LNCaP clone FGC (cell line): ENCODE data around the gene BDKRB2.

ENCODE experiments used
- DNase-seq: peaks from one replicate; pipeline ENCODE4 v3.0.0-alpha.2; 2011; ENCODE audit warnings: low read depth
- H3K4me3 ChIP-seq: 2 replicates; pipeline ENCODE4 v1.5.1; 2011; ENCODE audit warnings: mild to moderate bottlenecking, low read depth, low read length, control low read depth
- CTCF ChIP-seq: IDR thresholded peaks from 2 replicates; pipeline ENCODE4 v1.5.1; 2012; ENCODE audit warnings: mild to moderate bottlenecking; ENCODE audit not compliant: control insufficient read depth, insufficient read depth; ENCODE audit errors: extremely low read depth

The BDKRB2 gene

GRCh38 chr14:96167224-96168148 is 37.2 kb upstream of the BDKRB2 start:
- DNase-seq: no peak
- H3K4me3 ChIP-seq: no peak overlapping the region
- no peak for TF ChIP-seq CTCF

GRCh38 chr14:96168581-96168980 is 36.1 kb upstream of the BDKRB2 start:
- TF ChIP-seq CTCF: no peak
- DNase-seq: no peak
- H3K4me3 ChIP-seq: no peak overlapping the region

- H3K4me3 ChIP-seq: no peak overlapping the region
- DNase-seq: no peak
- TF ChIP-seq CTCF: no peak
These were observed 33.6 kb upstream of the BDKRB2 start for GRCh38 chr14:96170961-96171592.

DNA sequence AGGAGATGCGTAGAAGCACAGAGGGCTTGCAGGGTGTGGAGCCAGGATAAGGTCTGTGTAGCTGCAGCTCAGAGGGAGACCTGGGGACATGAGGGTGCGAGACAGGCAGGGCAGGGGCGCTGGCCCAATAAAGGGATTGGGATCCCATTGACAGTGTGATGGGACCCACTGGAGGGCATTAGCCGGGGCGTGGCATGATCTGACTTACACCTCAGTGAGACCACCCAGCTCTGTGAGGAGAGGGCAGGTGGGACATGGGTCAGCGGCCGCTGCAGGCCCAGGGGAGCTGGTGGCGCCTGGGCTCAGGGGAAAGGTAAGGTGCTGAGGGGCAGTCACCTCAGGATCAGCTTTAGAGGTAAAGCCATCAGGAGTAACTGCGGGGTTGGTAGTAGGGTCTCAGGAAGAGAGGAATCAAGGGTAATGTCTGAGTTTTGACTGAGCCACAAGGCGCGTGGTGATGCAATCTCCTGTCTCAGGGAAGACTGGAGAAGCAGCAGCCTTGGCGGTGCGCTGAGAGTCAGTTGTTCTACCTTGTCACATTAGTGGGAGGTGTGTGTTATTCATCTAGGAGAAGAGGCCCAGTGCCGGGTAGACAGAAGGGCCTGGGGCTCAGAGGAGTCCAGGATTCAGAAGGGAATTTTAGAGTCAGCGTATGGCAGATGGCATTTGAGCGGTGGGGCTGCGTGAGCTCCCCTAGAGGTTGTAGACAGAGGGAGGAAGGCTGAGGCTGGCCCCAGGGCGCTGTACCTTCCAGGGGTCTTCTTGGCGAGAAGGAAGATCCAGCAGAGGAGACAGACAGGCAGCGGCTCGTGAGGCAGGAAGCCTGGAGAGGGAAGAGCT is 30.8 kb upstream of the BDKRB2 start:
- H3K4me3 ChIP-seq: no peak overlapping the region
- no peak for DNase-seq
- no peak for TF ChIP-seq CTCF

DNA sequence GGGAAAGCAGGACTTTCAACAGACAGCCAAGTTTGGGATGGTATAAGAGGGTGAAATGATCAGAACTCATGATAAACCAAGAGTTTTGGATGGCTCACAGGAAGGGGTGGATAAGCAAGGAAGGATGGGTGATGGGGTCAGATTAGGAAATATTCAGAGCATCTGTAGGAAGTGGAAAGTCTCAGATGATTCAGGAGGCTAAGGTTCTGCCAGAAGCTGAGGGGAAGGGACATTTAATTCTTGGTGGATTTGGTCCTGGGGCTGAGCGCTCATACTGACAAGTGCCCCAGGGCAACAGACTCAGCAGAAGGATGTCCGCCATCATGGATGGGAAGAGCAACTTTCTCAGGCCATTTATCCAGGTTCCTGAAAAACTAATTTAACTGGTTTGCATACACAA is 28.4 kb upstream of the BDKRB2 start:
- no peak overlapping the region for H3K4me3 ChIP-seq
- no peak for DNase-seq

More for the DNA sequence above, 28.4 kb upstream of the BDKRB2 start:
- no peak for TF ChIP-seq CTCF
